ENCODE data around the gene TESMIN.

The TESMIN gene

DNA sequence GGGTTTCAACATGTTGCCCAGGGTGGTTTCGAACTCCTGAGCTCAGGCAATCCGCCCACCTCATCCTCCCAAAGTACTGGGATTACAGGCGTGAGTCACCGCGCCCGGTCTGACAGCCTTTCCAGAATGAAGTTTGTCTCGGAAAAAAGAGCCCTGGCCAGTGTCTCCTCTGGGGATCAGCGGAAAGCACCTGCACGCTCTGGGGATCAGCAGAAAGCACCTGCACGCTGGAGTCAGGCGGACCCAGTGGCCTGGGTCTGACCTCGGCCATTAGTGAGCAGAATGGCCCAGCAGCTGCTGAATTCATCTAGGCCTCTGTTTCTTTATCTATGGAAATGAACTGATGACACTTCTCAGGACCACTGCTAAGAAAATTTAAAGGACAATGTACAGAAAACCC lies 10.5 kb upstream of the TESMIN start:
- no peaks in the 10 kb centered on the region for H3K9me3 ChIP-seq (ENCODE audit: control insufficient read depth, low read length)
- peaks cover 12% of the 10 kb centered on the region for H3K4me1 ChIP-seq (ENCODE audit: control insufficient read depth, insufficient read depth, low read length, poor library complexity, severe bottlenecking)
- no peak overlapping the region for H3K27ac ChIP-seq (ENCODE audit: low read depth, low read length, severe bottlenecking)
- no peak overlapping the region for H3K4me3 ChIP-seq (ENCODE audit: extremely low read depth, insufficient read depth, low read length, poor library complexity, severe bottlenecking)
- no peaks in the 10 kb centered on the region for H3K36me3 ChIP-seq (ENCODE audit: control insufficient read depth, insufficient read depth, low read length)
- 81 to 88% methylated on average over 12 of the region's 12 CpGs for WGBS, 2 experiments (ENCODE audit: insufficient coverage in 2 of 2)

DNA sequence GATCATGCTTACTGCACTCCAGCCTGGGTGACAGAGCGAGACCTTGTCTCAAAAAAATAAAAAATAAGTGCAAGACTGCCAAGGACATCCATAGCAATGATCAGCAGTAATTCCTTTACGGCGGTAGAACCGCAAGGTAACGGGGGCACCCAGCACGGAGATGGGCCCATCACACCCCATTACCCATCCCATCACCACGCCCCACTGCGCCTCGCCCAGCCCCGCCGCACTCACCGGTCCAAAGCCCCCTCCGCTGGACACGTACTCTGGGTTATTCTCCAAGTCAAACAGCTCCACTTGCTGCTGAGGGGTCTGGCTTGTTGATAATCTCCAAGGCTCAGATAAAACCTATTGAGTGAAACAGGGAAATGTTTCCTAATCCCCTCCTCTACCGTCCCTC lies 8.7 kb upstream of the TESMIN start:
- Histone ChIP-seq H3K9me3 (ENCODE audit: control insufficient read depth, low read length) (no peaks in the 10 kb centered on the region), H3K4me3 (ENCODE audit: extremely low read depth, insufficient read depth, low read length, poor library complexity, severe bottlenecking) (no peak overlapping the region), H3K36me3 (ENCODE audit: control insufficient read depth, insufficient read depth, low read length) (no peaks in the 10 kb centered on the region), H3K27ac (ENCODE audit: low read depth, low read length, severe bottlenecking) (no peak overlapping the region), H3K4me1 (ENCODE audit: control insufficient read depth, insufficient read depth, low read length, poor library complexity, severe bottlenecking) (peaks cover 12% of the 10 kb centered on the region)
- 96 to 100% methylated on average over 11 to 13 of the region's 15 CpGs for WGBS, 2 experiments (ENCODE audit: insufficient coverage in 2 of 2)

GRCh38 chr11:68757711-68758110 lies 6.4 kb upstream of the TESMIN start:
- Histone ChIP-seq H3K36me3 (ENCODE audit: control insufficient read depth, insufficient read depth, low read length) (no peaks in the 10 kb centered on the region), H3K27ac (ENCODE audit: low read depth, low read length, severe bottlenecking) (no peak overlapping the region), H3K4me1 (ENCODE audit: control insufficient read depth, insufficient read depth, low read length, poor library complexity, severe bottlenecking) (peaks cover 4% of the 10 kb centered on the region), H3K9me3 (ENCODE audit: control insufficient read depth, low read length) (no peaks in the 10 kb centered on the region), H3K4me3 (ENCODE audit: extremely low read depth, insufficient read depth, low read length, poor library complexity, severe bottlenecking) (no peak overlapping the region)
- 93 to 98% methylated on average over 7 of the region's 8 CpGs for WGBS, 2 experiments (ENCODE audit: insufficient coverage in 2 of 2)

GRCh38 chr11:68756171-68756766 lies 4.9 kb upstream of the TESMIN start:
- Histone ChIP-seq H3K36me3 (ENCODE audit: control insufficient read depth, insufficient read depth, low read length) (no peaks in the 10 kb centered on the region), H3K4me1 (ENCODE audit: control insufficient read depth, insufficient read depth, low read length, poor library complexity, severe bottlenecking) (peaks cover 4% of the 10 kb centered on the region), H3K27ac (ENCODE audit: low read depth, low read length, severe bottlenecking) (no peak overlapping the region), H3K9me3 (ENCODE audit: control insufficient read depth, low read length) (no peaks in the 10 kb centered on the region), H3K4me3 (ENCODE audit: extremely low read depth, insufficient read depth, low read length, poor library complexity, severe bottlenecking) (no peak overlapping the region)
- 93 to 95% methylated on average over 10 to 11 of the region's 12 CpGs for WGBS, 2 experiments (ENCODE audit: insufficient coverage in 2 of 2)

GRCh38 chr11:68753300-68753699 lies 2.0 kb upstream of the TESMIN start:
- peaks cover 21% of the 10 kb centered on the region for H3K4me1 ChIP-seq (ENCODE audit: control insufficient read depth, insufficient read depth, low read length, poor library complexity, severe bottlenecking)
- H3K4me3 ChIP-seq (ENCODE audit: extremely low read depth, insufficient read depth, low read length, poor library complexity, severe bottlenecking) = no peak overlapping the region
- no peaks in the 10 kb centered on the region for H3K9me3 ChIP-seq (ENCODE audit: control insufficient read depth, low read length)
- WGBS, 2 experiments (ENCODE audit: insufficient coverage in 2 of 2) = 91 to 93% methylated on average over 9 of the region's 9 CpGs
- H3K27ac ChIP-seq (ENCODE audit: low read depth, low read length, severe bottlenecking) = no peak overlapping the region
- H3K36me3 ChIP-seq (ENCODE audit: control insufficient read depth, insufficient read depth, low read length) = no peaks in the 10 kb centered on the region

GRCh38 chr11:68751004-68751325 lies 355 bp downstream of the TESMIN start:
- Histone ChIP-seq H3K4me3 (ENCODE audit: extremely low read depth, insufficient read depth, low read length, poor library complexity, severe bottlenecking) (peak overlapping the region; percentile 40), H3K27ac (ENCODE audit: low read depth, low read length, severe bottlenecking) (no peak overlapping the region), H3K9me3 (ENCODE audit: control insufficient read depth, low read length) (no peaks in the 10 kb centered on the region), H3K36me3 (ENCODE audit: control insufficient read depth, insufficient read depth, low read length) (peaks cover 4% of the 10 kb centered on the region), H3K4me1 (ENCODE audit: control insufficient read depth, insufficient read depth, low read length, poor library complexity, severe bottlenecking) (peaks cover 17% of the 10 kb centered on the region)
- 0% methylated on average over 6 of the region's 22 CpGs; no CpG with 5 or more reads in 1 of the 2 experiments for WGBS, 2 experiments (ENCODE audit: insufficient coverage in 2 of 2)

DNA sequence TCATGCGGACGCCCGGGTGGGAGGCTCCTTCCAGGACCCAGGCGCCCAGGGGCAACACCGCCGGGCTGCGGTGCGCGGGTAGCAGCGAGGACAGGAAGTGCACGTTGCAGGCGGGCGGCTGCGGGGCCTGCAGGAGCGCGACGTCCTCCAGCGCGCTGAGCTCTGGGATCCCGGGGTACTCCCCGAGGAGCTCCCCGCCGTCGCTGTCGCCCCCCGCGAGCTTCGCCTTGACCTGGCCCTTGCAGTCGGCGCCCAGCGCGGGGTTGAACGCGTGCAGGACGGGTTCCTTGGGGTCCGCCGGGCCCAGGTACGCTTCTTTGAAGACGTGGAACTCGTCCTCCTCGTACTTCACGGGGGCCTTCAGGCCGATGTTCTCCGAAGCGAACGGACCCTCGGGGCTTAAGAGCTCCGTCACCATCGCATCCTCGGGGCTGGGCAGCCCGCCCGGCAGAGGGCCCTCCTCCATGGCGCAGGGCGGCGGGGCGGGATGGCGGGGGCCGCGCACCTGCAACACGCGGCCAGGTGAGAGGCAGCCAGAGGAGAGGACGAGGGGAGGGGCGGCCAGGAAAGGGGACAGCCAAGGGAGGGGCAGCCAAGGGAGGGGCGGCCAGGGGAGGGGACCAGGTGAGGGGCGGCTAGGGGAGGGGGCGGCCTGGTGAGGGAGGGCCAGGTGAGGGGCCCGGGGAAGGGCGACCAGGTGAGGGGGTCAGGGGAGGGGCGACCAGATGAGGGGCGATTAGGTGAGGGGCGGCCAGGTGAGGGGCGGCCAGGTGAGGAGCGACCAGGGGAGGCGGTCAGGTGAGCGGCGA lies 921 bp downstream of the TESMIN start:
- H3K36me3 ChIP-seq (ENCODE audit: control insufficient read depth, insufficient read depth, low read length) = peaks cover 4% of the 10 kb centered on the region
- peak overlapping the region; percentile 65 for H3K27ac ChIP-seq (ENCODE audit: low read depth, low read length, severe bottlenecking)
- 48 to 61% methylated on average over 48 to 51 of the region's 76 CpGs for WGBS, 2 experiments (ENCODE audit: insufficient coverage in 2 of 2)
- peaks cover 17% of the 10 kb centered on the region for H3K4me1 ChIP-seq (ENCODE audit: control insufficient read depth, insufficient read depth, low read length, poor library complexity, severe bottlenecking)
- no peaks in the 10 kb centered on the region for H3K9me3 ChIP-seq (ENCODE audit: control insufficient read depth, low read length)
- H3K4me3 ChIP-seq (ENCODE audit: extremely low read depth, insufficient read depth, low read length, poor library complexity, severe bottlenecking) = no peak overlapping the region

GRCh38 chr11:68749229-68750123 lies 1.8 kb downstream of the TESMIN start:
- peaks cover 17% of the 10 kb centered on the region for H3K4me1 ChIP-seq (ENCODE audit: control insufficient read depth, insufficient read depth, low read length, poor library complexity, severe bottlenecking)
- H3K36me3 ChIP-seq (ENCODE audit: control insufficient read depth, insufficient read depth, low read length) = peaks cover 4% of the 10 kb centered on the region
- no peak overlapping the region for H3K4me3 ChIP-seq (ENCODE audit: extremely low read depth, insufficient read depth, low read length, poor library complexity, severe bottlenecking)
- H3K27ac ChIP-seq (ENCODE audit: low read depth, low read length, severe bottlenecking) = peak overlapping the region; percentile 65
- WGBS, 2 experiments (ENCODE audit: insufficient coverage in 2 of 2) = 56 to 57% methylated on average over 15 to 19 of the region's 20 CpGs
- H3K9me3 ChIP-seq (ENCODE audit: control insufficient read depth, low read length) = no peaks in the 10 kb centered on the region

DNA sequence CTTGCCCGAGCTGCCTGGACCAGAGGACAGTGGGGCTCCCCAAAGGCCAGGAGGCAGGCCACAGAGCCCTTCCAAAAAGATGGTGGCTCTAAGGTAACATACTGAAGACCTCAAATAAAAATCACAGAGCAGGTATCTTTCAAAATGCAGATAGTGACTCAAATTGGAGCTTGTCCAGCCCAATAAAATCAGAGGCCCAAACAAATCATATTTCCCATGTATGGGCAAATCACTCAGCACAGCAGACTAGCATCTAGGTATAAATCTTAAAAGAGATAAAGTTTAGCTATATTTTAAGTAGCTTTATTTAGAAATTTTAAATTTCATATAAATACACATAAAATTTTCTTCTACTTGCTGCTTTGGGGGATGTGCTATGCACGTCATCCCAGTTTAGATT lies 3.3 kb downstream of the TESMIN start:
- WGBS, 2 experiments (ENCODE audit: insufficient coverage in 2 of 2) = 60% methylated on average over 1 of the region's 2 CpGs; no CpG with 5 or more reads in 1 of the 2 experiments
- Histone ChIP-seq H3K4me3 (ENCODE audit: extremely low read depth, insufficient read depth, low read length, poor library complexity, severe bottlenecking) (no peak overlapping the region), H3K4me1 (ENCODE audit: control insufficient read depth, insufficient read depth, low read length, poor library complexity, severe bottlenecking) (peaks cover 17% of the 10 kb centered on the region), H3K9me3 (ENCODE audit: control insufficient read depth, low read length) (no peaks in the 10 kb centered on the region), H3K27ac (ENCODE audit: low read depth, low read length, severe bottlenecking) (no peak overlapping the region), H3K36me3 (ENCODE audit: control insufficient read depth, insufficient read depth, low read length) (peaks cover 4% of the 10 kb centered on the region)

DNA sequence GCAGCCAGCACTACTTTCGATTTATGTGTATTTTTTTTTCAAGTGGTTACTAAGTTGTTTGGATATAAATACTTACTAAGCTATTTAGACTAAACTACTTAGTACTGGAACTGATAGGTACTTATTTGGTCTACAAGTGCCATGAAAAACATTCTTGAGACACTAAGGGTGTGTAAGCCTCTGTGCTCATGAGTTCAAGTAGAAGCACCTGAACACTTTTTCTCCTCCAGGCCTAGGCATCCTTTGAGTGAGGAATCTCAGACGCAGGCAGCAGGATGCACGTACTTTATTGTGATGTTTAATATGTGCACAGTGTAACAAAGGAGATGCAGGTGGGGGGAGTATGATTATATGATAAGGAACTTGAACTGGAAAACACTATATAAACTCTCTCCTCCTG lies 7.8 kb downstream of the TESMIN start:
- no CpG with 5 or more reads among the region's 3 CpGs for WGBS, 2 experiments (ENCODE audit: insufficient coverage in 2 of 2)
- H3K36me3 ChIP-seq (ENCODE audit: control insufficient read depth, insufficient read depth, low read length) = peaks cover 4% of the 10 kb centered on the region
- no peak overlapping the region for H3K27ac ChIP-seq (ENCODE audit: low read depth, low read length, severe bottlenecking)
- no peak overlapping the region for H3K4me3 ChIP-seq (ENCODE audit: extremely low read depth, insufficient read depth, low read length, poor library complexity, severe bottlenecking)
- H3K9me3 ChIP-seq (ENCODE audit: control insufficient read depth, low read length) = no peaks in the 10 kb centered on the region
- peaks cover 11% of the 10 kb centered on the region for H3K4me1 ChIP-seq (ENCODE audit: control insufficient read depth, insufficient read depth, low read length, poor library complexity, severe bottlenecking)
